ENCODE measurements around the gene ADCYAP1.

DNA sequence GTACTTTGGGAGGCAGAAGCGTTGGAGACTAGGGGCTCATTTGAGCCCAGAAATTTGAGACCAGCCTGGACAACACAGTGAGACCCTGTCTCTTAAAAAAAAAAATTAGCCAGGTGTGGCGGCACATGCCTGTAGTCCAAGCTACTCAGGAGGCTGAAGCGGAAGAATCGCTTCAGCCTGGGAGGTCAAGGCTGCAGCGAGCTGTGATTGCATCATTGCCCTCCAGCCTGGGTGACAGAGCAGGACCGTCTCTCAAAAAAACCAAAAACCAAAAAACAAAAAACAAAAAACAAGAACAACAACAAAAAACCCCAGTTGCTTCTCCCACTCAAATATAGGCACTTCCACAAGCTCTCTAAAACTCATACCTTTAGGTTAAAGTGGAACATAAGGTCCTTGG lies 27.4 kb upstream of the ADCYAP1 start:
- no peak for TF ChIP-seq CTCF (IDR thresholded peaks at IDR 0.05)
- no peak for TF ChIP-seq POLR2A (IDR thresholded peaks at IDR 0.05)

All from upper lobe of left lung (tissue), 4 donors.